IPS-NIHi7 (cell line): ENCODE data around the gene CCDC88B.

Experiments
- DNase-seq: peaks from one replicate; pipeline ENCODE4 v3.0.0; 2012; ENCODE audit warnings: mixed read lengths; ENCODE audit errors: extremely low spot score

The CCDC88B gene

GRCh38 chr11:64347193-64347867, 7.3 kb downstream of the CCDC88B start:
- no peak for DNase-seq

DNA sequence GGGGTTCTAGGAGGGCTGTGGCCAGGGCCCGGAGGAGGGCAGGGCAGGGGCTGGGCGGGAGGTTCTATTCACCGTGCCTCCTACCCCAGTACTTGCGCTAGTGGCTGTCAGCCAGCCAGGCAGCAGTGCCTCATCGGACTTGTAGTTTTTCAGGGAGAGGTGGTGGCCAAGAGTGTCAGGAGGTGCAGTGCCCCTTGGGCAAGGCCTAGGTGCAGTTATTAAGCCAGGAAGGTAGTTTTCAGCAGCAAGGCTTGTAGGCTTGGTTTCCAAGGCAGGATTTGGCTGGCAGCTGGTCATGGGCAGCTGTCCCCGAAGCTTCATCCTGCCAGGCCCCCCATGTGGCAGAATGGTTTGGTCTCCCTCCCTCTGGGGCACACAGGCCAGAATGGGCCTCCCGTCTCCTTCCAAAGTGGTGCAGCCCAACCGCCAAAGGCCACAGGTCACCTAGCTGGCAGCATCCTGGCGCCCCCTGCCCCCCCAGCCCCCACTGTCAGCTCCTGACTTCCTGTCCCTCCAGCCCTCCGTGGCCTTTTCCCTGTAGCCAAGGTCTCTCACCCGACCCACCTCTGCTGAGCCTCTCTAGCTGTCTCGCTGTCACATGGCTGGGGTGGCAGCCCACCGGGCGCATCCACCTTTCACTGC, 8.5 kb downstream of the CCDC88B start:
- DNase-seq, result no peak

- DNase-seq, result no peak
Observed at GRCh38 chr11:64349025-64349387, 9.0 kb downstream of the CCDC88B start.

DNA sequence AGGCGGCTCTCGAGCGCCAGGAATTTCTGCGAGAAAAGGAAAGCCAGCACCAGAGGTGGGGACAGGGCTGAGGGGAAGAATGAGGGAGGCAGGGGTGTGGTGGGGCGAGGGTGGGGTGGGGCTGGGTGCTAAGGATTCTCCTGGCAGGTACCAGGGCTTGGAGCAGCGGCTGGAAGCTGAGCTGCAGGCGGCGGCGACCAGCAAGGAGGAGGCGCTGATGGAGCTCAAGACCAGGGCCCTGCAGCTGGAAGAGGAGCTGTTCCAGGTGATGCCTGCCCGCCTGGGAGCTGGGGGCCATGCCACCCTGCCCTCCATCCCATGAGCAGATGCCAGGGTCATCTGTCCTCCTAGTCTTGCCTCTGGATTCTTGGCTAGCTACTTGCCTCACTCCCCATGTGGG, 9.4 kb downstream of the CCDC88B start:
- no peak for DNase-seq

- DNase-seq, result no peak
Observed at GRCh38 chr11:64351136-64351631, 11.2 kb downstream of the CCDC88B start.

GRCh38 chr11:64352099-64352994, 12.3 kb downstream of the CCDC88B start:
- no peak for DNase-seq

- DNase-seq, result no peak
Observed at GRCh38 chr11:64352995-64353714, 13.2 kb downstream of the CCDC88B start.

DNA sequence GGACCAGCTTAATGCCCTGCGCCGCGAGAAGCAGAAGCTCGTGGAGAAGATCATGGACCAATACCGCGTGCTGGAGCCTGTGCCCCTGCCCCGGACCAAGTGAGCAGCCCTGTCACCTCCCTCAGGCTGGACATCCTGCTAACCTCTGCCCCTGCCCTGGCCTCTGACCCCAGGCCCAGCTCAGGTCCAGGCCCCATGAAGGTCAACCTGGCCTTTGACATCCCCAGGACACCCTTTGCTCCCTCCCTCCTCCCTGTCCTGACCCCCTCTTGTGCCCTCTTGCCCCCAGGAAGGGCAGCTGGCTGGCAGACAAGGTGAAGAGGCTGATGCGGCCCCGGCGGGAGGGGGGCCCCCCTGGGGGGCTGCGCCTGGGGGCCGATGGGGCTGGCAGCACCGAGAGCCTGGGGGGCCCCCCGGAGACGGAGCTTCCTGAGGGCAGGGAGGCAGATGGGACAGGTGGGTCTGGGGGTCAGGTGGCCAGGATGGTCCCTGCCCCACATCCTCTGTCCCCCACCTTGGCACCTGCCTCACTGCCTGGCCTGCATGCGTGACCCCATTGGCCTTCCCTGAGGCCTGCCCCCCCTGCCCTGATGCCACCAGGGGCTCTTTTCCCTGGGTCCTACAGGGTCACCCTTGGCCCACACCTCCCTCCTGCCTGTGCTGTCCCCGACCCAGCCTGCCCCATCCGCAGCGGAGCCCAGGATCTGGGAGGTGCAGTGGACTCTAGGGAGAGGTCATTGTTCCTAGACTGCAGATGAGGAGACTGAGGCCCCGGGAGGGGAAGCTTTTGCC, 13.9 kb downstream of the CCDC88B start:
- no peak for DNase-seq

- DNase-seq, result peak; percentile 93
Observed at GRCh38 chr11:64355078-64355940, 15.3 kb downstream of the CCDC88B start.

DNA sequence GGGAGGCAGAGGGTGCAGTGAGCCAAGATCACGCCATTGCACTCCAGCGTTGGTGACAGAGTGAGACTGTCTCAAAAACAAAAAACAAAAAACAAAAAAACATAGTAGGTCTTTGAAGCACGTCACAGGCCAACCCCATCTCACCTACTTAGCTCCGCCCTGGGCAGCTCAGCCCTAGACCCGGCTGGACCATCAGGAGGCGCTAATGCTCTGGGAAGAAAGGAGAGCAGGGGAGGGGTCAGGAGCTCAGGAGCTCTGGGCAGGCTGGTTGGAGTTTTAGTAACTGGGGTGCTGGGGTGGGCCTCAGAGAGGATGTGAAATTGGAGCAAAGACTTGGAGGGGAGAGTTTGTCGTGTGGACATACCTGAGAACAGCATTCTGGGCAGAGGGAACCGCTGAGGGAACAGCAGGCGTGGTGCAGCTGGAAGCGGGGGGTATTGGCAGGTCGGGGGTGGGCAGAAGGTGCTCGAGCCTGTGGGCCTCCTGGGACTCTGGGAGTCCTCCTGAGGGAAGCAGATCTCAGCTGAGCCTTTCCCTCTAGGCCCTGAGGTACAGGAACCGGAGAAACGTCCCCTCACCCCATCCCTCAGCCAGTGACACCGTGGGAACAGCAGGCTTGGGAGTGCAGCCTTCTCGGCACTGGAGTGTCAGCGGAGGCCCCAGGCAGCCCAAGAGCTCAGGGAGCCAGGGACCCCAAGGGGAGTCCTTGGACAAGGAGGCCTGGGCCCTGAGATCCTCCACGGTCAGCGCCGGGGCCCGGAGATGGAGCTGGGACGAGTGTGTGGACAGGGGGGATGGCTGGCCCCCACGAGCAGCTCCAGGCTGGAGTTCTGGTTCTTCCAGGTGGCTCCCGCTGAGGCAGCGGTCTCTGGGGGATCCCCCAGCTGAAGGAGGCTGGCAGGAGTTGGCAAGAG, 16.8 kb downstream of the CCDC88B start:
- DNase-seq, result peak; percentile 89

- DNase-seq, result no peak
Observed at GRCh38 chr11:64357446-64357845, 17.4 kb downstream of the CCDC88B start.

GRCh38 chr11:64357904-64358535, 18.0 kb downstream of the CCDC88B start:
- no peak for DNase-seq

DNA sequence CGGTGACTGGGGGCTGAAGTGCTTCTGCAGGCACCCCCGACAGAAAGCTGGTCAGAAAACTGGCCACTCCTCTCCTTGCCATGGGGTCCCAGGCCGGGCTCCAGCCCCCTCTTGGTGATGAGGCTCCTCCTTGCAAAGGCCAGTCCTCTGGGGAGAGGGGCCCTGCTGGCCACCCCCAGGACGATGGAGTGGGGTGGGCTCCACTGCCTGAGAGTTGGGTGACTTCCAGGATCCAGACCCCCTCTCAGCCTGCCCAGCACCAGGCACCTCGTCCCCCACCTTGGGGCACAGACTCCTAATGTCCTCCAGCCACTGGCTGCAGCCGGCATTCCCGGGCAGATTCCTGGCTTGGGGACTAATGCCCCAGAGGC, 18.5 kb downstream of the CCDC88B start:
- DNase-seq, result no peak

DNA sequence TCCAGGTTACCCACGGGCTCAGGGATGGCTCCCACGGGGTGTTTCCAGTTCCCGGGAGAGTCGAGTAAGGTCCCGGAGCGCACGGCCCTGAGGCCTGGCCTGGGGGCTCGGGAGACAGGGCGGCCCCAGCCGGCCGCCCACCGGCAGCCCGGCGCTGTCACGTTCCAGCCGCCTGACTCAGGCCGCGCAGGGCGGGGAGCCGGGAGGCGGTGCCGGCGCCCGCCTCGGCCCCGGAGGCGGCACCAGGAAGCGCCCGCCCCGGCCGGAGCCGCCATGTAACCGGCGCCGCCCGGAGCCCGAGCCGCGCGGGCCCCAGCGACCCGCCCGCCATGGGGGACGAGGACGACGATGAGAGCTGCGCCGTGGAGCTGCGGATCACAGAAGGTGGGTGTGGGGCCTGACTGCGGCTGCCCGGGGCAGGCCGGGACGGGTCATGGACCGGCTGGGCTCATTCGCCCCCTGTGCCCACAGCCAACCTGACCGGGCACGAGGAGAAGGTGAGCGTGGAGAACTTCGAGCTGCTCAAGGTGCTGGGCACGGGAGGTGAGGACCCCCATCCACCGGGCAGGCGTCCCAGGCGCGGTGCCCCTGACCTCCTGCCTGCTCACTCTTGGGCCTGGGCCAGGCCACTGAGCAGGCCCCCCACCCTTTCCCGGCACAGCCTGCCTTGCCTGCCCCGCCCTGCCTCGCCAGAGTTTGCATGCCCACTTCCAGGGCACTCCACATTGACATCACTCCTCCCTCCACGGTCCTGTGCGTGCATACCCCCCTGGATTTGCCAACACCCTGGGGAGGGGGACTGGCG, 19.1 kb downstream of the CCDC88B start, which contains the start of gene RPS6KA4:
RPS6KA4 (plus strand) TSS at position 256 of the 805 bp plus-strand sequence; CDS start at position 330, 74 bp downstream.
- DNase-seq, result peak; percentile 91

- DNase-seq, result no peak
Observed at GRCh38 chr11:64359712-64360445, 19.9 kb downstream of the CCDC88B start.

DNA sequence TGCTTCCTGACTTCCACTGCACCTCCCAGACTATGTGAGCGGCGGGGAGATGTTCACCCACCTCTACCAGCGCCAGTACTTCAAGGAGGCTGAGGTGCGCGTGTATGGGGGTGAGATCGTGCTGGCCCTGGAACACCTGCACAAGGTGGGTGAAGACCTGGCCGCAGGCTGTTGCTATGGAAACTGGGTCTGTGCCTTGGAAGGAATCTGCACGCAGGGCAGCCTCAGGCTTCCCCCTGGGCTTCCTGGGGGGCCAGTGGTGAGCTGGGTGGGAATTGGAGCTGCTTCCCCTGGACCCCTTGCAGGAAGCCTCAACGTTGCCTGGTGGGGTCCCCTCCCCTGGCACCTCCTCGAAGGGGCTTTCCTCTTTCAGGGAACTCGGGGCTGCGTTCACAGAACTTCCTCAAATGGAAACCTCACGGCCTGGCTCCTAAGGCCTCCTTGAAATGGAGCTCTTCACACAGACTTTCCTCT, 20.5 kb downstream of the CCDC88B start:
- DNase-seq, result no peak

DNA sequence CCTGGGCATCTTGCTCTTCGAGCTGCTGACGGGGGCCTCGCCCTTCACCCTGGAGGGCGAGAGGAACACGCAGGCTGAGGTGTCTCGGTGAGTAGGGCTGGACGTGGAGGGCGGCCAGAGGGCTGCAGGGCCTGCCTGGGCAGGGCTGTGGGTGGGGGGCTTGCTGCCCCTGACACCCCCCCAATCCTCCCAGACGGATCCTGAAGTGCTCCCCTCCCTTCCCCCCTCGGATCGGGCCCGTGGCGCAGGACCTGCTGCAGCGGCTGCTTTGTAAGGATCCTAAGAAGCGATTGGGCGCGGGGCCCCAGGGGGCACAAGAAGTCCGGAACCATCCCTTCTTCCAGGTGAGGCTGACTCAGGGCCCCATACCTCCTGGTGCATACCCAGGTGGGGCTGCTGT, 21.7 kb downstream of the CCDC88B start:
- no peak for DNase-seq
